ENCODE measurements around the gene CBARP. TPM values are rescaled to one million over a fixed set of nuclear protein-coding genes. Genes with fewer than 3 reads are reported as not detected.
A peak's percentile ranks its signal among the peaks of the same experiment; 100 is the strongest.

The CBARP gene
- total and polyA plus RNA-seq, 2 experiments from 2014 or later = 0.41 to 4.5 TPM

DNA sequence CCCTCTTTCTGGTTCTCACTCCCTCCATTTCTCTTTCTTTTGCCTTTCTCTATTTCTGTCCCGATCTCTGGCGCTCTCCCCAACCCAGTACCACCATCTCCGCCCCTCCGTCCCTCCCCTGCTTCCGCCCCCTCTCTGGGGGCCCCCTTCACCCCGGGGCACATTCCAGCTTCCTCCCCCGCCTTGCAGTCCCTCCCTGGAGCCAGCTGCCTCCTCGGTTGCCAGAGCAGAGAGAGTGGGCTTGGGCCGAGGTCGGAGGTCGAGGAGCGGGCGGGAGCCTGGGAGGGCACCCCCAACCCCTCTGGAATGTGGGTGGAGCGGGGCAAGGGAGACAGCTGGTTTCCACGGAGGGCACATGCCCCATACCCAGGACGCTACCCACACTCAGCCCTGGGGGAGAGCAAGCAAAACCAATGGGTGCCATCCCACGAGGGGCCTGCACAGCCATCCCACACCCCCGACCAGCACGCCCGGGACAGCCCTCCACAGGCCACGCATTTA is 24.9 kb upstream of the CBARP start:
- peaks cover 49% of the 10 kb centered on the region for H3K4me1 ChIP-seq (ENCODE audit: insufficient read depth)
- no peaks in the 10 kb centered on the region for H3K9me3 ChIP-seq (ENCODE audit: low read depth)
- H3K27ac ChIP-seq = peak overlapping the region; percentile 98
- peak overlapping the region; percentile 98 for H3K4me2 ChIP-seq (ENCODE audit: unreplicated experiment)
- no peaks in the 10 kb centered on the region for H4K20me1 ChIP-seq (ENCODE audit: insufficient read depth)
- peaks cover 31% of the 10 kb centered on the region for H3F3A ChIP-seq (ENCODE audit: insufficient read depth)
- H2AFZ ChIP-seq = no peak overlapping the region
- peaks cover 13% of the 10 kb centered on the region for H3K79me2 ChIP-seq (ENCODE audit: insufficient read depth)
- peak overlapping the region; percentile 94; the same call in 1 of the 2 replicates for H3K9ac ChIP-seq
- peaks cover 5% of the 10 kb centered on the region; the same call in 1 of the 2 replicates for H3K36me3 ChIP-seq (ENCODE audit: low read depth)
- no peak for DNase-seq
- H3K4me3 ChIP-seq = 0 out of 2 replicates have a peak overlapping the region, but pooled peaks have one; percentile 81
- in situ Hi-C loops (cut with MboI) = no loop called here
- no peaks in the 10 kb centered on the region for H3K9me2 ChIP-seq (ENCODE audit: insufficient read depth)
- TF ChIP-seq EZH2phosphoT487 (IDR thresholded peaks at IDR 0.05; ENCODE audit: insufficient read depth, low read depth) (no peak), EZH2 (IDR thresholded peaks at IDR 0.05; ENCODE audit: insufficient read depth, poor library complexity, severe bottlenecking) (no peak)
- no peaks in the 10 kb centered on the region for H3K27me3 ChIP-seq (replicated peaks; ENCODE audit: insufficient read depth)
- 72 to 79% methylated on average over 10 to 21 of the region's 21 CpGs for WGBS, 2 experiments (ENCODE audit: low coverage in 1 of 2, low lambda C conversion rate in 2 of 2, missing lambda C conversion rate in 2 of 2)

DNA sequence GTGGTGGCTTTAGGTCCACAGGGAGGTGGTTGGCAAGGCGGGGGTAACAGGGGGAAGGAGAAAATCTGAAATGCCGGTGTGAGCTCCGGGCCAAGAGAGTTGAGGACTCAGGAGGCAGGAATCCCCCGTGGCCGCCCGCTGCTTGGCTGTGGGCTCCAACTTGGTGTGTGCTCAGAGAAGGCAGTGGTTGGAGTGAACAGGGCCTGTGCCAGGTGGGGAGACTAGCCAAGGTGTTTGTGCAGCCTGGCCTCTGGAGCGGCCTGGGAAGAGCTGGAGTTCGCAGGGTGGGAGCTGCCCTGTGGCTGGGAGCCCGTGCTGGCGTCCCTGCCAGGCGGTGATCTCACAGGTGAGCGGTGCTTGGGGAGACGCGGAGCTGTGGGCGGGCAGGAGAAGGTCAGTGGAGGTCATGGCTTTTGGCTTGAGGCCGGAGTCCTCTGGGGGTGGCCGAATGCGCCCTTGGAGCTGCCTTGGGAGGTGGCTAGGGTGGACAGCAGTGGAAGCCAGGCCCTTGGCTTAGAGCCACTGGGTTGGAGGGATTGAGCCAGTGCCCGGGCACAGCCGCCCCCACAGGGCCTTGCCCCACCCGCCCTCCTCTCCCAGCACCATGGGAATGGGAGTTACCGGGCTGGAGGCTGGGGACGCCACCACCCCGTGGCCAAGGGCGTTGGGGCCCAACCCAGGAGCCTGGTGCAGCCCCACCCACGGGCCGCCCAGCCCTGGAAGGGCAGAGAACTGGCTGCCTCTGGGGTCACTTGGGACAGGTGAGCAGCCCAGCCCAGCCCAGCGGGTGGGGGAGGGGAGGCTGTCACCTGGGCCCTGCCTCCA is 24.2 kb upstream of the CBARP start:
- Histone ChIP-seq H3K79me2 (ENCODE audit: insufficient read depth) (peaks cover 13% of the 10 kb centered on the region), H3K27ac (peak overlapping the region; percentile 98), H4K20me1 (ENCODE audit: insufficient read depth) (no peaks in the 10 kb centered on the region), H3K9ac (peak overlapping the region; percentile 94), H3F3A (ENCODE audit: insufficient read depth) (peaks cover 35% of the 10 kb centered on the region), H3K9me3 (ENCODE audit: low read depth) (no peaks in the 10 kb centered on the region), H3K9me2 (ENCODE audit: insufficient read depth) (no peaks in the 10 kb centered on the region), H3K4me3 (peak overlapping the region; percentile 81), H3K4me2 (ENCODE audit: unreplicated experiment) (peak overlapping the region; percentile 98), H3K4me1 (ENCODE audit: insufficient read depth) (peaks cover 48% of the 10 kb centered on the region), H3K36me3 (ENCODE audit: low read depth) (peaks cover 9% of the 10 kb centered on the region; the same call in 1 of the 2 replicates), H2AFZ (no peak overlapping the region), H3K27me3 (replicated peaks; ENCODE audit: insufficient read depth) (no peaks in the 10 kb centered on the region)
- peak; percentile 85 for DNase-seq
- in situ Hi-C loops (cut with MboI) = no loop called here
- WGBS, 2 experiments (ENCODE audit: low coverage in 1 of 2, low lambda C conversion rate in 2 of 2, missing lambda C conversion rate in 2 of 2) = 9 to 17% methylated on average over 25 of the region's 28 CpGs
- no peak for TF ChIP-seq EZH2 (IDR thresholded peaks at IDR 0.05; ENCODE audit: insufficient read depth, poor library complexity, severe bottlenecking)
- no peak for TF ChIP-seq EZH2phosphoT487 (IDR thresholded peaks at IDR 0.05; ENCODE audit: insufficient read depth, low read depth)

- Histone ChIP-seq H2AFZ (no peak overlapping the region), H3K9me2 (ENCODE audit: insufficient read depth) (no peaks in the 10 kb centered on the region), H3K9ac (peak overlapping the region; percentile 94), H3K4me3 (peak overlapping the region; percentile 81), H3K9me3 (ENCODE audit: low read depth) (no peaks in the 10 kb centered on the region), H3K4me1 (ENCODE audit: insufficient read depth) (peaks cover 48% of the 10 kb centered on the region), H3K27me3 (replicated peaks; ENCODE audit: insufficient read depth) (no peaks in the 10 kb centered on the region), H3K4me2 (ENCODE audit: unreplicated experiment) (peak overlapping the region; percentile 98), H3K36me3 (ENCODE audit: low read depth) (peaks cover 14% of the 10 kb centered on the region; the same call in 1 of the 2 replicates), H3K79me2 (ENCODE audit: insufficient read depth) (peaks cover 19% of the 10 kb centered on the region), H3F3A (ENCODE audit: insufficient read depth) (peaks cover 40% of the 10 kb centered on the region), H4K20me1 (ENCODE audit: insufficient read depth) (no peaks in the 10 kb centered on the region), H3K27ac (peak overlapping the region; percentile 98)
- peak; percentile 63 for DNase-seq
- in situ Hi-C loops (cut with MboI) = no loop called here
- TF ChIP-seq EZH2 (IDR thresholded peaks at IDR 0.05; ENCODE audit: insufficient read depth, poor library complexity, severe bottlenecking) = no peak
- TF ChIP-seq EZH2phosphoT487 (IDR thresholded peaks at IDR 0.05; ENCODE audit: insufficient read depth, low read depth) = no peak
- 21 to 25% methylated on average over 14 of the region's 14 CpGs for WGBS, 2 experiments (ENCODE audit: low coverage in 1 of 2, low lambda C conversion rate in 2 of 2, missing lambda C conversion rate in 2 of 2)
Measured at GRCh38 chr19:1261538-1261797, 23.7 kb upstream of the CBARP start.

DNA sequence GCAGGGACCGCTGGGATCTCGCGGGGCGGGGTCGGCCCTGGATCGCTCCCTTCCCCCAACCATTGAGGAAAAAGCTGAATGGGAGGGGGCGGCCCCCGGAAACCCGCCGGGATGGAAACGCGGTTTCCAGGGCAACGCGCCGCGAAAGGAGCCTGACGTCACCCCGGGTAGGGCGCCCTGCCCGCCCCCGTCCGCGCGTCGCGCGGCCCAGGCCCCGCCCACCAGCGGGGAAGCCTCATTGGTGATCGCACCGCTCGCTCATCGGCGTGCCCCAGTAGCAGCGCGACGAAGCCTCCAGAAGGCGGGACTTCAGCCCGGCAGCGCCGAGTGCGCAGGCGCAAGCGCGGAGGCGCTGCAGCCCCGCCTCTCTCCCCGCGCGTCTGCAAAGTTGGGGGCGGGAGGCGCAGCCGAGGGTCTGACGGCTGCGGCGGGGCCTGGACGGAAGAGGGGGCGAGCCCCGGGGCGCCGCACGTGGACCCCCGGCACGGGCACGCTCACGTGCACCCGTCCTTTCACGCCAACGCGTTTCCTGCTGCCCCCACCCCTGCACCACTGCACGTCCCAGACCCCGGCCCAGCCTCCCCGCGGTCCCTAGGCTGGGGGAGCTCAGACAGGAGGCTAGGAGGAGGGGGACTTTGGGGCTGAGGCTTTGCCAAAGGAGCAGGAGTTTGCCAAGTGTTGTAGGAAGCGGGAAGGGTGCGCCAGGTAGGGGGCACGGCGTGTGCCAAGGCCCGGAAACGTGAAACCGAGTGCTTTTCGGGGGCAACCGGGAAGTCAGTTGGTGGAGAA is 23.1 kb upstream of the CBARP start:
- DNase-seq = peak; percentile 99
- WGBS, 2 experiments (ENCODE audit: low coverage in 1 of 2, low lambda C conversion rate in 2 of 2, missing lambda C conversion rate in 2 of 2) = 1 to 6% methylated on average over 25 to 63 of the region's 83 CpGs

More for the DNA sequence above, 23.1 kb upstream of the CBARP start:
- H3F3A ChIP-seq (ENCODE audit: insufficient read depth) = peaks cover 46% of the 10 kb centered on the region
- H3K27ac ChIP-seq = peak overlapping the region; percentile 98
- no peak overlapping the region for H2AFZ ChIP-seq
- H3K4me3 ChIP-seq = peak overlapping the region; percentile 81
- in situ Hi-C loops (cut with MboI) = no loop called here
- peaks cover 45% of the 10 kb centered on the region for H3K4me1 ChIP-seq (ENCODE audit: insufficient read depth)
- TF ChIP-seq EZH2phosphoT487 (IDR thresholded peaks at IDR 0.05; ENCODE audit: insufficient read depth, low read depth) (no peak), EZH2 (IDR thresholded peaks at IDR 0.05; ENCODE audit: insufficient read depth, poor library complexity, severe bottlenecking) (no peak)
- H3K36me3 ChIP-seq (ENCODE audit: low read depth) = peaks cover 17% of the 10 kb centered on the region; the same call in 1 of the 2 replicates
- H3K9ac ChIP-seq = peak overlapping the region; percentile 94
- no peaks in the 10 kb centered on the region for H3K27me3 ChIP-seq (replicated peaks; ENCODE audit: insufficient read depth)
- H4K20me1 ChIP-seq (ENCODE audit: insufficient read depth) = no peaks in the 10 kb centered on the region
- peaks cover 24% of the 10 kb centered on the region for H3K79me2 ChIP-seq (ENCODE audit: insufficient read depth)
- H3K9me2 ChIP-seq (ENCODE audit: insufficient read depth) = no peaks in the 10 kb centered on the region
- H3K9me3 ChIP-seq (ENCODE audit: low read depth) = no peaks in the 10 kb centered on the region
- peak overlapping the region; percentile 98 for H3K4me2 ChIP-seq (ENCODE audit: unreplicated experiment)

Measured in GM23248 (cell line).